Heart left ventricle (tissue), 16 donors: ENCODE measurements around the gene SLC29A2. TPM values are rescaled to one million over a fixed set of nuclear protein-coding genes. Genes with fewer than 3 reads are reported as not detected.

ENCODE experiments used
- ATAC-seq, 4 donors: fragments of 200-7000 bp; cut with Tn5 transposase; one replicate each; pipeline ENCODE4 v1.9.1; 2020 to 2022; ENCODE audit warnings: moderate library complexity in 4 of 4, mild to moderate bottlenecking in 3 of 4, moderate number of reproducible peaks in 1 of 4
- DNase-seq, 5 donors: peaks; one replicate each; pipeline ENCODE4 v3.0.0-alpha.2; 2020
- H3K27ac ChIP-seq, 12 donors: fragments of 200-600 bp; sonication (generic) in 4 of 12; one replicate each; pipeline versions ENCODE4 v1.5.0 to v1.8.0; 2016 to 2022; ENCODE audit warnings: mild to moderate bottlenecking in 2 of 12
- H3K27me3 ChIP-seq, 9 donors: fragments of 200-600 bp; sonication (generic) in 2 of 9; one replicate each; pipeline versions ENCODE4 v1.5.1 to v1.8.0; 2016 to 2022; ENCODE audit warnings: mild to moderate bottlenecking in 3 of 9
- H3K36me3 ChIP-seq, 9 donors: fragments of 200-600 bp; sonication (generic) in 2 of 9; one replicate each; pipeline versions ENCODE4 v1.5.0 to v1.8.0; 2018 to 2022; ENCODE audit warnings: mild to moderate bottlenecking in 2 of 9
- H3K4me1 ChIP-seq, 12 donors: fragments of 200-600 bp; sonication (generic) in 4 of 12; one replicate each; pipeline versions ENCODE4 v1.5.0 to v1.8.0; 2016 to 2022; ENCODE audit warnings: mild to moderate bottlenecking in 3 of 12
- H3K4me3 ChIP-seq, 12 donors: fragments of 200-600 bp; sonication (generic) in 4 of 12; one replicate each; pipeline versions ENCODE4 v1.5.0 to v1.8.0; 2017 to 2022; ENCODE audit warnings: mild to moderate bottlenecking in 9 of 12, moderate library complexity in 4 of 12
- H3K9me3 ChIP-seq, 12 donors: fragments of 200-600 bp; sonication (generic) in 4 of 12; one replicate each; pipeline versions ENCODE4 v1.5.0 to v1.8.0; 2016 to 2022; ENCODE audit warnings: mild to moderate bottlenecking in 1 of 12
- POLR2A ChIP-seq, 2 donors: fragments of 450-650 bp; IDR thresholded peaks; one replicate each; pipeline ENCODE4 v1.6.1; 2017; ENCODE audit warnings: antibody characterized with exemption in 2 of 2, mild to moderate bottlenecking in 2 of 2, moderate library complexity in 2 of 2
- WGBS, 4 donors: extraction: QIAGEN DNeasy Blood & Tissue Kit in 2 of 4; methylation state at CpG; one replicate each; pipeline versions ENCODE4 v1.1.5 to v1.1.7; 2013 to 2018; 5-methylcytosine and 5-hydroxymethylcytosine counted together
- intact Hi-C, 10 donors: fragments of 100-400 bp; cut with DNase I; formaldehyde crosslinking; loops; one replicate each; pipeline versions ENCODE4 v1.11.1 to v1.14.2; 2022
- polyA plus RNA-seq, 2 donors: library from polyadenylated mRNA; stranded (reverse); fragments of 200-250 nt; gene quantifications; one replicate each; pipeline ENCODE4 v1.2.3, GENCODE V29; 2013
- total RNA-seq, 9 donors: library from RNA; depleted of rRNA in 2 of 9; stranded (reverse); fragments of >200 nt in 2 of 9; fragmentation: NEBNext Ultra II Directional in 3 of 9; extraction: Animal tissue kit (Norgen Biotek cat#: 25700) in 3 of 9; gene quantifications; one replicate each; pipeline versions ENCODE4 v1.1.0 to v1.2.4, GENCODE V29; 2016 to 2023
- TF ChIP-seq, protein P1 (sequence below), 12 donors: fragments of 200-600 bp; sonication (generic) in 4 of 12; IDR thresholded peaks; one replicate each; pipeline versions ENCODE4 v1.5.0 to v1.8.0; 2018 to 2022; ENCODE audit warnings: antibody characterized with exemption in 12 of 12, mild to moderate bottlenecking in 5 of 12
- donor health status: ischemic (EF 13 %, LVEDD 7.1; RV severe dilation, severe dysfunction).
- donor health status: healthy with polysubstance abuse.
- donor health status: DM: no; HTN: yes; CAD: no.
- donor health status: DM: no; HTN: no; CAD: no.
- donor health status: ischemic (EF 25% LVEDD 6.9; RV normal size, moderate dysfunction).
- donor health status: ischemic (EF 25% LVEDD 5.7; RV mildly dilated, moderate dysfunction).
- donor health status: healthy.
- donor health status: DM: yes; HTN: yes; CAD: no.
- donor health status: ischemic (EF 35%, LVEDD 5.7; RV mildly dilated, moderate dysfunction).
- donor health status: nonischemic (EF 11% LVEDD 7.7; RV severe dilation, severe dysfunction).
- donor health status: DM: yes; HTN: yes; CAD: no.
- donor health status: PGD.
- donor health status: ischemic (EF 29% LVEDD 5.4; RV normal size, mild dysfunction).
- donor health status: nonischemic (EF 23%, LVEDD 6.1; RV moderate dilation, normal function).

The SLC29A2 gene
- total and polyA plus RNA-seq, 11 donors, result 6.8 to 30.9 (median 13.1) TPM

DNA sequence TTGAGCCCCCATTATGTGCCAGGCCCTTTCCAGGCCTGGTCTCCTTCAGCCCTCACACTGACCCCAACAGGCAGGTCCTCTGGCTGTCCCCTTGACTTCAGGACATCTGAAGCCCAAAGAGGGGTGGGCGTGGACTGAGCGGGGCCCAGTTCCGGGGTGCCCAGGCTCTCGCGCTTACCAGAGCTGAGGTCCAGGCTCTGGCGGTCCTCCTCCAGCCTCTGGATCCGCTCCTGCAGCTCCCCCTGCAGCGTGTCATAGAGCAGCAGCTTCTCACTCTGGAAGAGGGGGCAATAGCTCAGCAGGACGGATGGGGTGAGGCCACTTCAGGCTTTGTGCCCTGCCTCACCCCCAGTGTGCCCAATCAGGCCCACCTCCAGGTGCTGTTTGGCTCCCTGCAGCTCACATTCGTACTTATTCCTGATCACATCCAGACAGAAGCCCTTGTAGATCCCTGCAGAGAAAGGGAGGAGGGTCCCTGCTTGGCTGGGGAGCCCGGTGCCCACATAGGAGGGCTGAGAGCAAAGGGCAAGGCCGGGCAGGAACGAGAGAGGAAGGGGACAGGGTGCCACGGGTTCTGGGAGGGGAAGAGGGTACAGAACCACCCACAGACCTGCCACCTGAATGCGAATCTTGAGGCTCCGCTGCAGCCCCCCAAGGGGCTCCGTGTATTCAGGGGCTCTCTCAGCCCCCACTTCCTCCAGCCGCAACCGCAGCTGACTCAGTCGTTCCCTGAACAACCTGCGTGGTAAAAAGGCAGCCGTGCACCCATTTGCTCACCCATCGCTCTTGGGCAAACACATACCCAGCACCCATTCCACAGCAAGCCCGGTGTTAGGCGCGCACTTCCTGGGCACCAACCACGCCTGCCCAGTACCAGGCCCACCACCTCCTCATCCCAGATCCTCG, 30.7 kb downstream of the SLC29A2 start:
- Histone ChIP-seq H3K4me3 (no peak overlapping the region), H3K36me3 (peaks cover 0 to 57% (median 39%) of the 10 kb centered on the region in 9 donors), H3K27ac (no peak overlapping the region), H3K9me3 (no peaks in the 10 kb centered on the region), H3K4me1 (peaks cover 4 to 40% (median 33%) of the 10 kb centered on the region in 12 donors), H3K27me3 (no peaks in the 10 kb centered on the region)
- peak in 2 of 5 donors; percentile 5 to 39 for DNase-seq
- intact Hi-C loops, result loop anchor here in 3 of 10 donors (5.0 to 10.0 kb wide), 2 partner anchors 34 to 476 kb away; partner anchors contain the start of gene MUS81 (in 1 of the 3)
- no peak for ATAC-seq
- 89 to 93% (median 92%) methylated on average over 18 to 28 of the region's 28 CpGs for WGBS, 4 donors
- TF ChIP-seq, protein P1, sequence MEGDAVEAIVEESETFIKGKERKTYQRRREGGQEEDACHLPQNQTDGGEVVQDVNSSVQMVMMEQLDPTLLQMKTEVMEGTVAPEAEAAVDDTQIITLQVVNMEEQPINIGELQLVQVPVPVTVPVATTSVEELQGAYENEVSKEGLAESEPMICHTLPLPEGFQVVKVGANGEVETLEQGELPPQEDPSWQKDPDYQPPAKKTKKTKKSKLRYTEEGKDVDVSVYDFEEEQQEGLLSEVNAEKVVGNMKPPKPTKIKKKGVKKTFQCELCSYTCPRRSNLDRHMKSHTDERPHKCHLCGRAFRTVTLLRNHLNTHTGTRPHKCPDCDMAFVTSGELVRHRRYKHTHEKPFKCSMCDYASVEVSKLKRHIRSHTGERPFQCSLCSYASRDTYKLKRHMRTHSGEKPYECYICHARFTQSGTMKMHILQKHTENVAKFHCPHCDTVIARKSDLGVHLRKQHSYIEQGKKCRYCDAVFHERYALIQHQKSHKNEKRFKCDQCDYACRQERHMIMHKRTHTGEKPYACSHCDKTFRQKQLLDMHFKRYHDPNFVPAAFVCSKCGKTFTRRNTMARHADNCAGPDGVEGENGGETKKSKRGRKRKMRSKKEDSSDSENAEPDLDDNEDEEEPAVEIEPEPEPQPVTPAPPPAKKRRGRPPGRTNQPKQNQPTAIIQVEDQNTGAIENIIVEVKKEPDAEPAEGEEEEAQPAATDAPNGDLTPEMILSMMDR (IDR thresholded peaks at IDR 0.05), result no peak
- TF ChIP-seq POLR2A (IDR thresholded peaks at IDR 0.05), result no peak

DNA sequence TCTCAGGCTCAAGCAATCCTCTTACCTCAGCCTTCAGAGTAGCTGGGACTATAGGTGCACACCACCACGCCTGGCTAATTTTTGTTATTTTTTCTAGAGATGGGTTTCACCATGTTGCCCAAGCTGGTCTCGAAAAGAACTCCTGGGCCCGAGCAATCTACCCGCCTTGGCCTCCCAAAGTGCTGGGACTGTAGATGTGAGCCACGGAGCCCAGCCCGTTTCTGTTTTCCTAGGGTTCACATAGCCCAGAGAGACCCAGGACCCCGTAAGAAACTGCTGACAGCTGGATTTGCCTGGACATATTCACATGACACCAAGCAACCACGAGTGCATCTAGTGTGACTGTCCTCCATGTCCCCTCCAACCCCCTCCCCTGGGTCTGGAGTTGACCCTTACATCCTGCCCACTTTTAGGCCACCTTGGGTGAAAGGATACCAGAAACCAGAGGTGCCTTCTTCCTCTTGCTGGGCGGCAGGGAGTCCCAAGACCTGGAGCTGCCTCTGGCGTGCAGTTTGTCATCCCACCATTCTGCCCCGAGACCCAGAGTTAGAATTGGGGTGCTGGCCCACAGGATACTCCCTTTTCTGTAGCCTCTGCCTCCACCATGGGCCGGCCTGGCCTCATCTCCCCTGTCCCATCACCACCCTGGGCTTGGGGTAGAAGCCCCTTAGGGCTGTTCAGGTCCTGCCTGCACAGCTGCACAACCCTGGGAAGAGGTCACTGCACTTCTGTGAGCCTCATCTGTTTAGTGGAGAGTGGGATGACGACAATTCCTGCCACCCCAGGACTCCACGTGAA, 31.7 kb downstream of the SLC29A2 start:
- intact Hi-C loops, result loop anchor here in 4 of 10 donors (5.0 to 10.0 kb wide), 3 partner anchors 33 to 475 kb away; partner anchors contain the start of genes MUS81 (in 1 of the 4) and TMEM151A (in 1 of the 4)
- 76 to 80% (median 79%) methylated on average over 13 to 14 of the region's 14 CpGs for WGBS, 4 donors

DNA sequence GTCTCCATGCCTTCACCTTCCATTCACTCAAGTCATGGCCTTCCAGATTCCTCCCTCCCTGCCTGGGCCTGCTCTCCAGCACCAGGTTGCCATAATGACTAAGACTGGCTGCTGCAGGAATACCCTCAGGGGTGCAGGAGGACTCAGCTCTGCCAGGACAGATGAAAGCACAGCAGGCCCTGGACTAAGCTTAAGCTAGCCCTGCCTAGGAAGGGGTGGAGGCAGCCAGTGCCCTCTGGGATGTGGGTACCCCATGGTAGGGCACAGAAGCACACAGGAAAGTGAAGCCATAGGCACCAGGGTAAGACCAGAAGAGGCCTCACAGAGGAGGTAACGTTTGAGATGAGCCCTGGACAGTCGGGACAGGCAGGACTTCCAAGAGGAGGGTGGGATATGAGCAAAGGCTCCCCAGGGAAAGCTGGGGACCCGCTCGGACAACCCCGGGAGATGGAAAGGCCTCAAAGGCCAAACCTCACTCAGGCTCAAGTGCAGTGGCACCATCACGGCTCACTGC, 32.3 kb downstream of the SLC29A2 start:
- DNase-seq, result peak in 2 of 5 donors; percentile 8 to 40
- intact Hi-C loops, result loop anchor here in 1 of 10 donors (5.0 kb wide), 1 partner anchor 47 kb away; the partner anchor contains the start of gene TMEM151A

More for the DNA sequence above, 31.7 kb downstream of the SLC29A2 start:
- Histone ChIP-seq H3K27me3 (no peaks in the 10 kb centered on the region), H3K27ac (no peak overlapping the region), H3K36me3 (peaks cover 0 to 57% (median 39%) of the 10 kb centered on the region in 9 donors), H3K4me3 (no peak overlapping the region), H3K4me1 (peaks cover 8 to 42% (median 33%) of the 10 kb centered on the region in 12 donors), H3K9me3 (no peaks in the 10 kb centered on the region)
- DNase-seq (peak in 3 of 5 donors; percentile 13 to 40 (median 20)), ATAC-seq (no peak)
- TF ChIP-seq POLR2A (IDR thresholded peaks at IDR 0.05), result no peak
- TF ChIP-seq, protein P1 (IDR thresholded peaks at IDR 0.05), result no peak

More for the DNA sequence above, 32.3 kb downstream of the SLC29A2 start:
- WGBS, 4 donors, result 89 to 93% (median 90%) methylated on average over 6 of the region's 6 CpGs
- TF ChIP-seq, protein P1 (IDR thresholded peaks at IDR 0.05), result no peak
- no peak for TF ChIP-seq POLR2A (IDR thresholded peaks at IDR 0.05)
- no peak for ATAC-seq
- no peak overlapping the region for H3K4me3 ChIP-seq
- no peaks in the 10 kb centered on the region for H3K9me3 ChIP-seq
- H3K27me3 ChIP-seq, result no peaks in the 10 kb centered on the region
- peaks cover 8 to 45% (median 29%) of the 10 kb centered on the region in 12 donors for H3K4me1 ChIP-seq
- peaks cover 0 to 57% (median 39%) of the 10 kb centered on the region in 9 donors for H3K36me3 ChIP-seq
- H3K27ac ChIP-seq, result no peak overlapping the region
